NB4 (cell line): ENCODE data around the gene LEMD1.
"Not testable (repeated sequence)": the region's sequence is repeated elsewhere in the genome, so short reads cannot be mapped to it uniquely, and the experiment has no call there.

Source experiments
- DNase-seq: peaks from one replicate; pipeline ENCODE4 v3.0.0; 2010; ENCODE audit warnings: low read depth
- H3K4me3 ChIP-seq: one replicate; pipeline ENCODE4 v1.5.1; 2011; ENCODE audit warnings: mild to moderate bottlenecking, low read depth, low read length, moderate library complexity
- CTCF ChIP-seq: IDR thresholded peaks from one replicate; pipeline ENCODE4 v1.5.1; 2012; ENCODE audit warnings: low read depth, low read length
- MAX ChIP-seq: IDR thresholded peaks from 2 replicates; pipeline ENCODE4 v1.6.1; 2011; ENCODE audit warnings: low read depth, low read length
- MYC ChIP-seq: IDR thresholded peaks from 2 replicates; pipeline ENCODE4 v1.6.1; 2011; ENCODE audit warnings: low read depth, low read length
- POLR2A ChIP-seq: IDR thresholded peaks from 2 replicates; pipeline ENCODE4 v1.6.1; 2011; ENCODE audit warnings: mild to moderate bottlenecking; ENCODE audit not compliant: insufficient read length; ENCODE audit errors: extremely low read depth

The LEMD1 gene

GRCh38 chr1:205395616-205396015, 26.2 kb downstream of the LEMD1 start:
- no peak for DNase-seq
- no peak for TF ChIP-seq MAX
- no peak for TF ChIP-seq POLR2A
- no peak for TF ChIP-seq CTCF
- TF ChIP-seq MYC = no peak
- no peak overlapping the region for H3K4me3 ChIP-seq

GRCh38 chr1:205392650-205393049, 29.2 kb downstream of the LEMD1 start:
- DNase-seq = no peak
- TF ChIP-seq MAX = no peak
- no peak overlapping the region for H3K4me3 ChIP-seq

- H3K4me3 ChIP-seq = no peak overlapping the region
- TF ChIP-seq CTCF (no peak), MAX (no peak), POLR2A (no peak), MYC (no peak)
- DNase-seq = no peak
Observed at GRCh38 chr1:205391386-205391785, 30.5 kb downstream of the LEMD1 start.

- DNase-seq = no peak
- TF ChIP-seq CTCF = no peak
- H3K4me3 ChIP-seq = no peak overlapping the region
Observed at GRCh38 chr1:205387845-205388244, 34.0 kb downstream of the LEMD1 start.

GRCh38 chr1:205382990-205383389, 38.9 kb downstream of the LEMD1 start:
- not testable (repeated sequence) for DNase-seq, H3K4me3 ChIP-seq

GRCh38 chr1:205382561-205382960, 39.3 kb downstream of the LEMD1 start:
- TF ChIP-seq MAX (no peak), CTCF (no peak), POLR2A (no peak), MYC (no peak)
- H3K4me3 ChIP-seq = no peak overlapping the region
- no peak for DNase-seq

- TF ChIP-seq MYC (no peak), MAX (no peak), CTCF (no peak), POLR2A (no peak)
- H3K4me3 ChIP-seq = no peak overlapping the region
- no peak for DNase-seq
Observed at GRCh38 chr1:205381305-205381704, 40.6 kb downstream of the LEMD1 start.
